ENCODE data around the gene CFAP43.

DNA sequence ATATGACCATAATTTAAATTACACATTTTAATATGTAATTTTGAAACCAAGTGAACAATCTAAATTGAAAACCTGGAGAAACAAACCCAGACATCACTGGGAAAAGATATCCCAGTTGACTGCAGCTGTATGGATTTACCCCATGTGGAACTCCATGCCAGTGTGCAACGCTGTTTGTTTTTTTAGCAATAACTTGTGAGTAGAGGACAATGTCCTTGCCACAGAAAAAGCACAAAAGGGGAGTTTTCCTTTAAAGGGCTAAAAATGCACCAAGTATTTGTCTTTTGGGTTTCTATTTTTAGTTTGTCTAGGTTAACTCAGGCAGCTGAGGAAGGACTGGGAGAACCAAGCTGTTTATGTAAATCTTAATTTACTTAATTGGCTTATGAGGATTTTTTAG is 131.4 kb downstream of the CFAP43 start:
- TF ChIP-seq EZH2 (IDR thresholded peaks at IDR 0.05; ENCODE audit: borderline replicate concordance, insufficient read depth, low read depth, low read length, poor library complexity, severe bottlenecking), result no peak
- TF ChIP-seq, protein P1, sequence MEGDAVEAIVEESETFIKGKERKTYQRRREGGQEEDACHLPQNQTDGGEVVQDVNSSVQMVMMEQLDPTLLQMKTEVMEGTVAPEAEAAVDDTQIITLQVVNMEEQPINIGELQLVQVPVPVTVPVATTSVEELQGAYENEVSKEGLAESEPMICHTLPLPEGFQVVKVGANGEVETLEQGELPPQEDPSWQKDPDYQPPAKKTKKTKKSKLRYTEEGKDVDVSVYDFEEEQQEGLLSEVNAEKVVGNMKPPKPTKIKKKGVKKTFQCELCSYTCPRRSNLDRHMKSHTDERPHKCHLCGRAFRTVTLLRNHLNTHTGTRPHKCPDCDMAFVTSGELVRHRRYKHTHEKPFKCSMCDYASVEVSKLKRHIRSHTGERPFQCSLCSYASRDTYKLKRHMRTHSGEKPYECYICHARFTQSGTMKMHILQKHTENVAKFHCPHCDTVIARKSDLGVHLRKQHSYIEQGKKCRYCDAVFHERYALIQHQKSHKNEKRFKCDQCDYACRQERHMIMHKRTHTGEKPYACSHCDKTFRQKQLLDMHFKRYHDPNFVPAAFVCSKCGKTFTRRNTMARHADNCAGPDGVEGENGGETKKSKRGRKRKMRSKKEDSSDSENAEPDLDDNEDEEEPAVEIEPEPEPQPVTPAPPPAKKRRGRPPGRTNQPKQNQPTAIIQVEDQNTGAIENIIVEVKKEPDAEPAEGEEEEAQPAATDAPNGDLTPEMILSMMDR (IDR thresholded peaks at IDR 0.05), result no peak
